GM19452 (cell line): ENCODE results near the gene GRAMD1A.
"Not testable (repeated sequence)": the region's sequence is repeated elsewhere in the genome, so short reads cannot be mapped to it uniquely, and the experiment has no call there.

Experiments used
- ATAC-seq: cut with Tn5 transposase; IDR thresholded peaks from one replicate; pipeline ENCODE4 v1.9.1; 2021; ENCODE audit not compliant: unreplicated experiment

The GRAMD1A gene

DNA sequence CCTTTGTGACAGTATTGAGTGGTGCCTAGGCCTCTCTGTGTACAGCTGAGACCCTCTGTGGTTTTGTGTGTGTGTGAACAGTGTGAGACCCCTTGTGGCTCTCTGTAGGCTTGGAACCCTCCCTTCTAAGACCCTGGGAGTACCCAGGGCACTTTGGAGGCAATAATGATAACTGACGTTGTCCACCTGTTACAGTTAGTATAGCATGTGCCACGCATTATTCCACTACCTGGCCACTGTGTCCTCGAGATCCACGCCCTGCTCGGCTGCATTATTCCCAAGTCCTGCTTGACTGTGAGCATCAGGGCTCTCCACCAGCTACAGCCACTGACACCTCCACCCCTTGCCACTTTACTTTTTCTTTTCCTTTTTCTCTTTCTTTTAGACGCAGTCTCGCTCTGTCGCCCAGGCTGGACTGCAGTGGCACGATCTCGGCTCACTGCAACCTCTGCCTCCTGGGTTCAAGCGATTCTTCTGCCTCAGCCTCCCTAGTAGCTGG lies 2.0 kb downstream of the GRAMD1A start:
- no peak for ATAC-seq

DNA sequence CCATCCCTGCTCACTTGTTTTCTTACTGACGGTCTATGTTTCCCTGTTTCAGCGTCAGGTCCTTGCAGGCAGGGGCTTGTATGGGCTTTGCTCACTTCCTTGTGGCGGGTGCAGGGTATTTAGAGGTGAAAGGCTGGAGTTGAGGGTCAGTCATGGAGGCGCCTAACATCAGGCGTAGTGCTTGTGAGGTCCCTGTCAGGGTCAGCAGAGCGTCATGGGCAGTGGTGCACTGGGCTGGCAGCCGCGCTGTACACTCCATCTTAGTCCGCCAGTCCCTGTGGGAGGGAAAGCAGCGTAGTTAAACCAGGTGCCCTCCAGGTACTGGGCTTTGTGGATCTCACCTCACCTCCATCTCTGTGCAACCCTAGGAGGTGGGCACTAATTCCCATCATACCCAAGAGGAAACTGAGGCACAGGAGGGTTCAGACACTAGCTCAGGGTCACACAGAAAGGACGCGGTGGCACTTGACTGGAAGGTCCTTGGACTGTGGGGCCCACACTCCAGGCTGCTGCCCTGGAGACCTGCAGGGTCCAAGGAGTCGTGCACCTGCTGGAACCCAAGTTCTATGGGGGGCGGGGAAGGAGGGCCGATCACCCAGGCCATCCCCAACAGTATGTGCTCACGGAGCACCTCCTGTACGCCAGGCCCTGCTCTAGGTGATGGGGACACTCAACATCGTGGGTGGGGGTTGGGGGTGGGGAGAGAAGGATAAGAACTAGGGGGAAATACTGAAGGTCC lies 4.6 kb downstream of the GRAMD1A start:
- no peak for ATAC-seq

DNA sequence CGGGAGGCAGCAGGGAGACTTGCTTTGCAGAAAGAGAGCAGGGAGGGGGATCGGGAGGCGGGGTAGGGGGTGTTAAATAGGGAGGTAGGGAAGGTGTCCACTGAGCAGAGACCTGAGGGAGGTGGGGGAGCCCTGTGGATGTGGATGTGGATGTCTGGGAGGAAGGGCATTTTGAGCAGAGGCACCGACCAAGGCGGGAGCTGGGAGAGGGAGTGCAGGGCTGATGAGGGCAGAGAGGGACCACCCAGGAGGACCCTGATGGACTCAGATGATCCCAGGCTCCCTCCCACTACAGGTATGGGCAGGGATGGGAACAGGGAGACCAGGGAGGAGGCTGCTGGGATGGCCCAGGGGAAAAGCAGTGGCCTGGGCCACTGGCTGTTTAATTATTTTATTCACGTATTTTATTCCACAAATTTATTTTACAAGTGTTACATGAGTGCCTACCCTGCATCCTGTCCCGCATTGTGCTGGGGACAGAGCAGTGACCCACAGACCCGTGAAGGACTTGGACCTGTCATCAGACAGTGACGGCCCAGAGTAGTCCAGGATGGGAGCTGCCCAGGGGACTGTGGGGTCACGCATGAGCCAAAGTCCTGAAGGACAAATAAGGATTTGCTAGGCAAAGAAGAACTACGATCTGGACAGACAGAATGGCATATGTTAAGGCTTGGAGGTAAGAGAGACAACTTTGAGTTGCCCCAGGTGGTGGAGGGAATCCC lies 5.3 kb downstream of the GRAMD1A start:
- ATAC-seq, result no peak

DNA sequence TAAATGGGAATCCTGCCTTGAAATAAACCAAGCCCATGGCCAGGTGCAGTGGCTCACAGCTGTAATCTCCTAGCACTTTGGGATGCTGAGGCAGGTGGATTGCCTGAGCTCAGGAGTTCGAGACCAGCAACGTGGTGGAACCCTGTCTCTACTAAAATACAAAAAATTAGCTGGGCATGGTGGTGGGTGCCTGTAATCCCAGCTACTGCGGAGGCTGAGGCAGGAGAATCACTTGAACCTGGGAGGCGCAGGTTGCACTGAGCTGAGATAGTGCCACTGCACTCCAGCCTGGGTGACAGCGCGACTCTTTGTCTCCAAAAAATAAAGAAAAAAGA lies 5.9 kb downstream of the GRAMD1A start:
- not testable (repeated sequence) for ATAC-seq

DNA sequence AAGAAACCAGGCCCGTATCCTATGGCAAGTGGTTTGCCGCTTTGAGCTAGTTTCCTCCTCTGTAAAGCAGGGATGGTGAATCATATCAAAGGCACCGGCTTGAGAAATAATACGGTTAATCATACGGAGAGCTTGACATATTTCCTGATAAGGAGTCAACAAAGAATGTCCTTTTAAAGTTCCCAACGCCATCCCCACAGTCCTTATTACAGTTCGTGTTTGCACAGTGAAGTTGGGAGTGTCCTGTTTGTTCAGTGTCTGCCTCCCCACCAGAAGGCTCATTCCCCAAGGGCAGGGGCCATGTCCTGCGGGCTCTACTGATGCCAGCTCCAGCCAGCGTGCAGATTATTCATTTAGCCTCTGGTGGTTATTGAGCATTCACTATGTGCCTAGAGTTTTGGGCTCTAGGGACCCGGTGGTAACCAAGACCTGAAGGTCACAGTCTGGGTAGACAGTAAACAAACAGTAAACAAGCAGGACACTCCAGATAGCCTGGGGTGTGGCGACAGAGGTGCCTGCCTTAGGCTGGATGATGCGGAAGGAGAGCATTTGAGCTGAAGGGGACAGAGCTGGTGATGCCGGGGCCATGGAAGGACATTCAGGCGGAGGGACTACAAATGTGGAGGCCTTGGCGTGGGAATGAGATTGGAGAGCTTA lies 6.3 kb downstream of the GRAMD1A start:
- no peak for ATAC-seq

DNA sequence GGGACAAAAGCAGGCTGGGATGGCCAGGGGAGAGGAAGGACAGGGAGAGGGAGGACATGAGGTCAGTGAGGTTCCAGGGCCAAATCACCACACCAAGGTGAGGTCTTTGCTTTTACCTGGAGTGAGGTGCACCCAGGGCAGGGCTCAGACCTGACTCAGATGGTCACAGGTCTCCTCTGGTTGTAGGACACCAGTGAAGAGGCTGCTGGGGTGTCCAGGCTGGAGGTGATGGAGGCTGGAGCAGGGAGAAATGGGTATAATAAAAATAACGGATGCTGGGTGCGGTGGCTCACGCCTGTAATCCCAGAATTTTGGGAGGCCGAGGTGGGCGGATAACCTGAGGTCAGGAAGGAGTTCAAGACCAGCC lies 6.9 kb downstream of the GRAMD1A start:
- no peak for ATAC-seq

DNA sequence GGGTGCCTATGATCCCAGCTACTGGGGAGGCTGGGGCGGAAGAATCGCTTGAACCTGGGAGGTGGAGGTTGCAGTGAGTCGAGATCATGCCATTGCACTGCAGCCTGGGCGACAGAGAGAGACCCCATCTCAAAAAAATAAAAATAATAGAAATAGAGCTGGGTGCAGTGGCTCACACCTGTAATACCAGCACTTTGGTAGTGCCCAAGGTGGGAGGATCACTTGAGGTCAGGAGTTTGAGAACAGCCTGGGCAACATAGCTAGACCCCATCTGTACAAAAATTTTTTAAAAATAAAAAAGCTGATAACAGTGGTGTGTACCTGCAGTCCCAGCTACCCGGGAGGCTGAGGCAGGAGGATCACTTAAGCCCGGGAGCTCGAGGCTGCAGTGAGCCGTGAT lies 7.3 kb downstream of the GRAMD1A start:
- ATAC-seq, result not testable (repeated sequence)

DNA sequence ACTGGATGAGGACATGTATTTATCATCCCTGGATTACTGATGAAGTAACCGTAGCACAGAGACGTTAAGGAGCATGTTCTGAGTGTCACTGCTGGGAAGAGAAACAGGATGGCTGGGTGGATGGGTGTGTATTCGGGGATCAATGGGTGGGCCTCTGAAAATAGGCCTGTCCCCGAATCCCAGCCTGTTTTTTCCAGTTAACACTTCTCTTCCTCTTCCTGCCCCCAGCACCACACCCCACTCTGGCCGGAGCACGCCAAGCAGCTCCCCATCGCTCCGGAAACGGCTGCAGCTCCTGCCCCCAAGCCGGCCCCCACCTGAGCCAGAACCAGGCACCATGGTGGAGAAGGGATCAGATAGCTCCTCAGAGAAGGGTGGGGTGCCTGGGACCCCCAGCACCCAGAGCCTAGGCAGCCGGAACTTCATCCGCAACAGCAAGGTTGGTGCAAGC lies 8.8 kb downstream of the GRAMD1A start:
- ATAC-seq, result no peak

DNA sequence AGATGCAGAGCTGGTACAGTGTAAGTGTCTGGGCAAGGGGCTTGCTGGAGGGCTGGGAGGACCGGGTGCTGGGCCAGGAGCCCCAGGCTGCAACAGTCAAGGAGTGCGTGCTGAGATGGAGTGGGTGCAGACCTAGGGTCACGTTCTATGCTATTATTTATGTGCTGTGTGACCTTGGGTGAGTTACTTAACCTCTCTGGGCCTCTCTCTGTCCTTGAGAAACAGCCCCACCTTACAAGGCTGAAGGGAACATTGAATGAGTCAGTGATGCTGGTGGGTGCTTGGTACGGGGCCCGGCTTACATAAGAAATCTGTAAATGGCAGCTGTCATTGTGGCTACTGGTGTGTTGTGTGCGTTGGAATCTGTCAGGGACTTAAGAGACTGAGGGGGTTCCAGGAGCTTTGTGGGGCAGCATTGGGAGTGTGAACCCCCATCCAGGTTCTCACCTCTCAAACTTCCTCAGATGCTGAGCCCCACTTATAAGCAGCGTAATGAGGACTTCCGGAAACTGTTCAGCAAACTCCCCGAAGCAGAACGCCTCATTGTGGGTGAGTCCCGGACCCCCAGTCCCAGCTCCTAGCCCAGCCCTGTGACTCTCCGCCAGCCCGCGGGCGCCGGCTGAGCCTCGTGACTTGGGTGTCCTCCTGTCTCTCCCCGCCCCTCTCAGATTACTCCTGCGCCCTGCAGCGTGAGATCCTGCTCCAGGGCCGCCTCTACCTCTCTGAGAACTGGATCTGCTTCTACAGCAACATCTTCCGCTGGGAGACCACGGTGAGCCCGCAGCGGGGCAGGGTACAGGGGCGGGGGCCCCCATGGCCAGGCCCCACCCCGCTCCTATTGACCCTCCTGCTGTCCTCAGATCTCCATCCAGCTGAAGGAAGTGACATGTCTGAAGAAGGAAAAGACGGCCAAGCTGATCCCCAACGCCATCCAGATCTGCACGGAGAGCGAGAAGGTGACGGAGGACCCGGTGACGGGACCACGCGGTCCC lies 9.6 kb downstream of the GRAMD1A start:
- ATAC-seq, result no peak

DNA sequence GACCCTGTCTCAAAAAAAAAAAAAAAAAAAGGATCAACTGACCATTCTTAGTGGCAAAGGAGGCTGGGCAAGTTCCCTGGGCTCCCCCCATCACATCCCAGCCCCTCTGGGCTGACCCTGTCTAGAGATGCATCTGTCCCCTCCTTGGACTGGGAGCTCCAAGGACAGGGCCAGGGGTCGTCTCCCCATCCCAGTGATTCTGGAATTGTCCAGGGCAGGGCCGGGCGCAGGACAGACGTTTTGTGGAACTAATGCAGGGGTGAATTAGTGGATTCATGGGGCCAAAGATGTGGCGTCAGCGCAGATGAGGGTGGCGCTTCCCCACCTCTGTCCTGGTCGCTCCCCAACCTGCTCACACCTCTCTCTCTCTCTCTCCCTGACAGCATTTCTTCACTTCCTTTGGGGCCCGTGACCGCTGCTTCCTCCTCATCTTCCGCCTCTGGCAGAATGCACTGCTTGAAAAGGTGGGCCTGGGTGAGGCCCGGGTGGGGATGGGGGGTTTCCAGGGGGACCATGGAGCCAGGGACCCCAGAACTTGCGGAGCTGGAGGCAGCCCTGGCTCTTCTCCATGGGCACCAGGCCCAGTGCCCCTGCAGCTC lies 11.1 kb downstream of the GRAMD1A start:
- no peak for ATAC-seq

DNA sequence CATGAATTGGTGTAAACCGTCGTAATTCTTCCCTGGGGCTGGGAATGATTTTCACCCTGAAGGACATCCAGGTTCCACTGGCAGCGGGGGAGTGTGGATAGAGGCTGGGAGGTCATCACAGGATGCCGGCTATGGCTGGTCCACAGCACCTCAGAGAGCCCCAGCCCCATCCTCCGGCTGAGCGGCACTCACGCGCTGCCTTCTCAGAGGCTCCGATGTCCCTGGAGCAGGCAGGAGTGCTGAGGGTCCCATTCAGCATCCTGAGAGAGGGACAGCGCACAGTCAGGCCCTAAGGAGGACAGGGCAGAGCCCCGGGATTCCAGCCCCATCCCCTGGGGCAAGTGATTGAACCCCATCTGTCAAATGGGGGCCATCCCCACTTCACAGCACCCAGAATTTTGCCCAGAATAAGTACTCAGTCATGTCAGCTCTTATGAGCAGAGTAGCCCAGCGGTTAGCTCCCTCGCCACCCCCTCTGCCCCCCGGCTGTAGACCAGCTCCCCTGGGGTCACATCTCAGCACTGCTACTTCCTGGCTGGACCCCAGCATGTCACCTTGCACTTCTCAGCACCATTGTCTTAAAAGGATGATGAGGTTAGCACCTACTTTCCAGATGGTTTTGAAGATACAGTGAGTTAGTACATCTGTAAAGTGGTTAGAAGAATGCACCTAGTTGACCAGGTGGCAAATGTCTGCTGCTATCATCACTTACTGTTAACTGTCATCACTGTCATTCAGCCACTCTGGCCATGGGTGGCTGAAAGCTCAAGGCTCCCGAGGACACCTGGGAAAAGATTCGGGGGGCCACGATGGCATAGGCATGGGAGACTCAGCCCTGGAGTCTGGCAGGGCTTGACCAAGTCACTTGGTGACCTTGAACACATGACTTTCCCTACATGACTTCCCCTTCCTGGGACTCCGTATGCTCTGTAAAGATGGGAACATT lies 11.9 kb downstream of the GRAMD1A start:
- no peak for ATAC-seq

DNA sequence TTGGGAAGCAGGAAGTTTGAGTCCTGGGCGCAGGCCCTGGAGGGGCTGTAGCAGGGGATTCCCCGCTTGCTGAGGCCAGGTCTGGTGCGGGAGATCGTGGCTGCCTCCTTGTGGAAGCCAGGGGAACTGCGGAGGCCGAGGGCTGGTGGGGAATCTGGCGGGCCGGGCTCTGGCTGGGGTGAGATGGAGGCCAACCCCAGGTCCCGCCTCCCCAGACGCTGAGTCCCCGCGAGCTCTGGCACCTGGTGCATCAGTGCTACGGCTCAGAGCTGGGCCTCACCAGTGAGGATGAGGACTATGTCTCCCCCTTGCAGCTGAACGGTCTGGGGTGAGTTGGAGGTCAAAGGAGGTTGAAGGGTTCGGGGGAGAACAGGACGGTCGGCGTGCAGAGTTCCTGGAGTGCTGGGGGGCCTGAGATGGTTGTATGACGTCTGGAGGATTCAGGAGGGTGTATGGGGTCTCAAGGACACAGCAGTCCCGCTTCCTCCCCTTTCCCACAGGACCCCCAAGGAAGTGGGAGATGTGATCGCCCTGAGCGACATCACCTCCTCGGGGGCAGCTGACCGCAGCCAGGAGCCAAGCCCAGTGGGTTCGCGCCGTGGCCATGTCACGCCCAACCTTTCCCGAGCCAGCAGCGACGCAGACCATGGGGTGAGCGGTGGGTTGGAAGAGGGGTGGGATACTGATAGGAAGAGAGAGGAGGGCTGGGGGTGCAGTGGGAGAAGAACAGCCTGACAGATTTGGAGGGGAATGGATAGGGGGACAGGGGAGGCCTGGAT lies 13.1 kb downstream of the GRAMD1A start:
- ATAC-seq, result no peak

DNA sequence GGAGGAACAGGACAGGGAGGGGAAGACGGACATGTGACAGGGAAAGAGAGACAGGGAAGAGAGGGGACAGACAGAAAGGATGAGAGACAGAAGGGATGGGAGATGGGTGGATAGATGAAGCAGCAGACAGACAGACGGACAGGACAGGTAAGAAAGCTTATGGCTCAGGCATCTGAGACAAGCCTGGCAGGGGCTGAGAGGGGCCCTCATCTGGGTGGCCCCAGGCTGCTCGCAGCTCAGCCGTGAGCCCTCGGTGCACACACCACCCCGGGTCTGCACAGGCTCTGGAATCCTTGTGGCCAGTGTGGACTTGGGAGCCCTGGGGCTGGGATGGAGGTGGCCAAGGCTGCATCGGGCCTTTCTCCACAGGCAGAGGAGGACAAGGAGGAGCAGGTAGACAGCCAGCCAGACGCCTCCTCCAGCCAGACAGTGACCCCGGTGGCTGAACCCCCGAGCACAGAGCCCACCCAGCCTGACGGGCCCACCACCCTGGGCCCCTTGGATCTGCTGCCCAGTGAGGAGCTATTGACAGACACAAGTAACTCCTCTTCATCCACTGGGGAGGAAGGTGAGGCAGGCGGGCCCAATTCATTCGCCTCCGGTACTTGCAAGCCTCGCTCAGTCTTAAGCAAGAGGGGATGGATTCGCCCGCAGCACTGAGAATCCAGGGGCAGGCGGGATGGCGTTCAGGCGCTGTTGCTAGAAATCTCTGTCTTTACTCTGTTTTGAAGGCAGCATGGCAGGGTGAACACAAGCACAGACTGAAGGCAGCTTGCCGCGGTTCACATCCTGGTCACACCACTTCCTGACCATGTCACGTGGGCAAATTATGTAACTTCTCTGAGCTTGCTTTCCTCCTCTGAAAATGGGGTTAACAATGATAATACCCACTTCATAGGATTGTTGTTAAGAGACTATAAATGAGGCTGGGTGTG lies 14.0 kb downstream of the GRAMD1A start:
- ATAC-seq, result no peak

DNA sequence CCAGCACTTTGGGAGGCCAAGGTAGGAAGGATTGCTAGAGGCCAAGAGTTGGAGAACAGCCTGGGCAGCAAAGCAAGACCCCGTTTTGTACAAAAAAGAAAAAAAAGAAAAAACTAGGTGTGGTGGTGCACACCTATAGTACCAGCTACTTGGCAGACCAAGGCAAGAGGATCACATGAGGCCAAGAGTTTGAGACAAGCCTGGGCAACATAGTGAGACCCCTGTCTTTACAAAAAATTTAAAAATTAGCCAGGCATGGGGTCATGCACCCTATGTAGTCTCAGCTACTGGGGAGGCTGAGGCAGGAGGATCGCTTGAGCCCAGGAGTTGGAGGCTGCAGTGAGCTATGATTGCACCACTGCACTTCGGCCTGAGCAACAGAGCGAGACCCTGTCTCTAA lies 14.7 kb downstream of the GRAMD1A start:
- ATAC-seq, result not testable (repeated sequence)

DNA sequence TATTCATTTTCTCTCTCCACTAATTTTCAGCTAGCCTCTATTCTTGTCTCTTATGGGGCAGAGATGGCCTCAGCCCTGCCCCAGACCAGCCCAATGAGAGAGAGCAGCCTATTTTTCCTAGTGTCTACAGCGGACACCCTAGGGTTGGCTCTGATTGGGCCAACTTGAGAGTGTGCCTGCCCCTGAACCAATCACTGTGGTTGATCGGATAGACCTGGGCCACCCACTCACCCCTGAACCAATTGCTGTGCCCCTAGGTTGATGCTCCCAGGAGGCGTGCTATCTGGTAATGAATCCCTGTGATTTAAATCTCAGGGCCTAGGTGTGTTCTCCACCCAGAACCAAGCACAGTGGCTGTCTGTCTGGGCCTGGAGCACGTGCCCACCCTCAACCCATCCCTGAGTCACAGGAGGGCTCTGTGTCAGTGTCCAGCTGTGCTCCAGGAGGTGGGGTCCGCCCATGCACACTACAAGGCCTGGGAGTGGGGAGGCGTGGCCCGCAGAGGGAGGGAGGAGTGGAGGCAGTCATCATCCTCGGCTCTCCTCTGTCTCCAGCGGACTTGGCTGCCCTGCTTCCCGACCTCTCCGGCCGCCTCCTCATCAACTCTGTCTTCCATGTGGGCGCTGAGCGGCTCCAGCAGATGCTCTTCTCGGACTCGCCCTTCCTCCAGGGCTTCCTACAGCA lies 15.3 kb downstream of the GRAMD1A start:
- ATAC-seq, result no peak

DNA sequence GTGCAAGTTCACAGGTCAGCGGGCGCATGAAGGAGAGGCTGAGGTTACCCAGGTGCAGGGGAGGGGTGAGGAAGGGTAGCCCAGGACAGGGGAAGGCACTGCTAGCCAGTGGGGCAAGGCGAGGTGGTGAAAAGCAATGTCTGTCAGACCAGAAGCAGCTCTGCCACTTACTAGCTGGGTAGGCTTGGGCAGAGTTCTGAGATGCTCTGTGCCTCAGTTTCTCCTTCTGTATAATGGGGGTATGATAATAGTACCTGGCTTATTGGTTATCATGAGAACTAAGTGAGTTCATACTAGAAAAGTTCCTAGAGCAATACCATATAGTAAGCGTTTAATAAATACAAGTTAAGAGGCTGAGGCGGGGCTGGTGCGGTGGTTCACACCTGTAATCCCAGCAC lies 15.8 kb downstream of the GRAMD1A start:
- no peak for ATAC-seq

DNA sequence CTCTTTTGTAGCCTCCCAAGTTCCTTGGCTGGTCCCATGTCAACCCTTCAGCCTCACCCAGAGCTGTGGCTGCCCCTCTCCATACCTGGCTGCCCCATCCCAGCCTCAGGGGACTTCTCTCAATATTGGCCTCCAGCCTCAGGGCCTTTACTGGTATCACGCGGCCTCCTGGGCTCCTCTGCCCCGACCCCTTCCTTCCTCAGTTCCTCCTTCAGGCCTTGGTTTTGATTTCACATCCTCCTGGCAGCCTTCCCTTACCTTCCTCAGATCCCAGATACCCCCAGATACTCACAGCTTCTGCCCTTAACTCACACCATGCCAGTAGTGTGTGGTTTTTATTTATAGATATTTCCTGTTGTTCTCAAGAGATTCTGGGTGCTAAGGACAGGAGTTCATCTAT lies 17.4 kb downstream of the GRAMD1A start:
- ATAC-seq, result no peak
